Ascending aorta (tissue), 2 donors: ENCODE measurements around the gene RGS7. TPM values are rescaled to one million over a fixed set of nuclear protein-coding genes. Genes with fewer than 3 reads are reported as not detected.

ENCODE experiments used
- DNase-seq, 2 donors: peaks; one replicate each; pipeline ENCODE4 v3.0.0-alpha.2; 2019; ENCODE audit warnings: low spot score in 2 of 2
- H3K27ac ChIP-seq, 2 donors: fragments of 200-600 bp; sonication (generic); one replicate each; pipeline ENCODE4 v1.5.1; 2016 to 2017; ENCODE audit warnings: mild to moderate bottlenecking in 1 of 2
- H3K27me3 ChIP-seq: fragments of 200-600 bp; sonication (generic); one replicate; pipeline ENCODE4 v1.5.1; 2017
- H3K36me3 ChIP-seq, 2 donors: fragments of 200-600 bp; sonication (generic); one replicate each; pipeline ENCODE4 v1.5.1; 2016
- H3K4me1 ChIP-seq, 2 donors: fragments of 200-600 bp; sonication (generic); one replicate each; pipeline ENCODE4 v1.5.1; 2016 to 2017; ENCODE audit warnings: mild to moderate bottlenecking in 1 of 2
- H3K4me3 ChIP-seq, 2 donors: fragments of 200-600 bp; sonication (generic); one replicate each; pipeline ENCODE4 v1.5.1; 2016 to 2017; ENCODE audit warnings: mild to moderate bottlenecking in 1 of 2
- H3K9me3 ChIP-seq, 2 donors: fragments of 200-600 bp; sonication (generic); one replicate each; pipeline ENCODE4 v1.5.1; 2016
- CTCF ChIP-seq, 3 experiments: fragments of 200-600 bp in 2 of 3; fragments of 450-650 bp in 1 of 3; sonication (generic) in 2 of 3; IDR thresholded peaks; one replicate each; pipeline ENCODE4 v1.5.1; 2016 to 2019; ENCODE audit warnings: antibody characterized with exemption in 3 of 3, mild to moderate bottlenecking in 1 of 3, moderate library complexity in 1 of 3
- intact Hi-C: fragments of 100-400 bp; cut with DNase I; formaldehyde crosslinking; loops from one replicate; pipeline ENCODE4 v1.15.1; 2023
- total RNA-seq: library from RNA; depleted of rRNA; stranded (reverse); fragments of >200 nt; gene quantifications from one replicate; pipeline ENCODE4 v1.1.0, GENCODE V29; 2016

RGS7 gene
- total RNA-seq, 1 donor from 2014 or later: not detected

DNA sequence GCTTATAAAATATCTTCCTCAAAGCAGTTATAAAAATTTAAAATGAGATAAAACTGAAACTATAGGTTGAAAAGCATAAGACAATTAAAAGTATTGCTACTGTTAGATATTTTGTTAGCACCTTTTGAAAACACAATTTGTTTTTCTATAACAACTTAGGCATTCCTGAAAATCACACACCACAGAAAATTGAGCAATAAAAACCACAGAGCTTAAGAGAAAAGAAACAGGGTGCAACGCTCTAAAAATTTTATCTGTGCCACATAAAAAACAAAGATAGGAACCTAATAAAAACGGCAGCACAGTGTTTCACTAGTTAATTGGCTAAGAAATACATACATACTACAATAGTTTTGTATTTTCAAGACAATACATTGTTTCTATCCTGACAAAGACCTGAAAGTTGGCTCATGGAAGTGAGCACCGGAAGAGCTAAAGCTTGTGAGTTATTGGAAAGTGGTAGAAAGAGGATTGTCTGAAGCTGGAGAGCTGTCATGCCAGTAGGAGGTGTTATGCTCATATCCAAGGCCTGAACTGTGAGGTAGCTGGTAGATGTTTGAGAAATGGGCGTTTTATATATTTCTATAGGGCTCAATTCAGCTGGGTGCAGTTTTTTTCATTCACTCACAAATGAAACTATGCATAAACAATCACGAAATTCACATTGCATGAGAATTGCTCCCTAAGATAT is 45.8 kb downstream of the RGS7 start:
- no peak overlapping the region for H3K27ac ChIP-seq
- H3K4me3 ChIP-seq: no peak overlapping the region
- no peaks in the 10 kb centered on the region for H3K36me3 ChIP-seq
- TF ChIP-seq CTCF (IDR thresholded peaks at IDR 0.05): no peak
- intact Hi-C loops: no loop called here
- no peaks in the 10 kb centered on the region for H3K9me3 ChIP-seq
- no peaks in the 10 kb centered on the region for H3K27me3 ChIP-seq
- H3K4me1 ChIP-seq: no peaks in the 10 kb centered on the region
- DNase-seq: no peak

GRCh38 chr1:241310451-241310850 is 46.6 kb downstream of the RGS7 start:
- TF ChIP-seq CTCF (IDR thresholded peaks at IDR 0.05): no peak
- Histone ChIP-seq H3K27ac (no peak overlapping the region), H3K4me3 (no peak overlapping the region), H3K9me3 (no peaks in the 10 kb centered on the region), H3K4me1 (no peaks in the 10 kb centered on the region), H3K27me3 (no peaks in the 10 kb centered on the region), H3K36me3 (no peaks in the 10 kb centered on the region)
- DNase-seq: no peak
- intact Hi-C loops: no loop called here

DNA sequence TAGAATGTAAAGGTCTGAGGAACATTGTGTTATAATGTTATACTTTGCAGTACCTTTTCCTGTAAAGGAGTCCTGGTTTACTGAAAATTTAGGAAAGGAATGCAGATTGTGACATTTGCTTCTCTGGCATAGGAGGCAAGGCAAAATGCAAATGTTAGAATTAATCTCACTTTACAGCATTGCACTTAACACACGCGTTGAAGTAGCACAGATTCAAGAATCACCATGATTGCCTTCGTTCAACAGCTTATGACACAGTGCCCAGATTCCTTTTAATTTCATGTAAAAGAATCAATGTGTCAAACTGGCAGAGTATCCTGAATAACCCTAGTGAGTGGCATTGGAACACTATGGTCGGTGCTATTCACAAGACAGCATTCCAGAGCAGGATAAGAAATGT is 47.4 kb downstream of the RGS7 start:
- DNase-seq: no peak

GRCh38 chr1:241308471-241308870 is 48.5 kb downstream of the RGS7 start:
- no peaks in the 10 kb centered on the region for H3K9me3 ChIP-seq
- no peaks in the 10 kb centered on the region for H3K27me3 ChIP-seq
- no peak for TF ChIP-seq CTCF (IDR thresholded peaks at IDR 0.05)
- H3K27ac ChIP-seq: no peak overlapping the region
- no peak for DNase-seq
- intact Hi-C loops: no loop called here
- no peaks in the 10 kb centered on the region for H3K4me1 ChIP-seq
- H3K4me3 ChIP-seq: no peak overlapping the region
- no peaks in the 10 kb centered on the region for H3K36me3 ChIP-seq

More for the DNA sequence above, 47.4 kb downstream of the RGS7 start:
- H3K4me1 ChIP-seq: no peaks in the 10 kb centered on the region
- H3K36me3 ChIP-seq: no peaks in the 10 kb centered on the region
- H3K4me3 ChIP-seq: no peak overlapping the region
- no peaks in the 10 kb centered on the region for H3K27me3 ChIP-seq
- TF ChIP-seq CTCF (IDR thresholded peaks at IDR 0.05): no peak
- intact Hi-C loops: no loop called here
- H3K27ac ChIP-seq: no peak overlapping the region
- no peaks in the 10 kb centered on the region for H3K9me3 ChIP-seq

GRCh38 chr1:241308011-241308410 is 49.0 kb downstream of the RGS7 start:
- DNase-seq: no peak
- TF ChIP-seq CTCF (IDR thresholded peaks at IDR 0.05): no peak
- Histone ChIP-seq H3K36me3 (no peaks in the 10 kb centered on the region), H3K9me3 (no peaks in the 10 kb centered on the region), H3K4me1 (no peaks in the 10 kb centered on the region), H3K27ac (no peak overlapping the region), H3K4me3 (no peak overlapping the region), H3K27me3 (no peaks in the 10 kb centered on the region)
- intact Hi-C loops: no loop called here
